Choroid plexus epithelial cell (primary cell): ENCODE measurements around the gene TIGD3.

Experiments
- DNase-seq: peaks from one replicate; pipeline ENCODE4 v3.0.0-alpha.2; 2010; ENCODE audit warnings: low read depth
- H3K4me3 ChIP-seq: 2 replicates; pipeline ENCODE4 v1.5.1; 2011; ENCODE audit warnings: low read depth, mild to moderate bottlenecking, control low read depth, low read length, moderate library complexity
- TF ChIP-seq, protein P1 (sequence below): conservative IDR thresholded peaks from 2 replicates; pipeline ENCODE4 v1.5.1; 2011; ENCODE audit warnings: low read depth, mild to moderate bottlenecking, control low read depth, inconsistent platforms, low read length, moderate library complexity

The TIGD3 gene

DNA sequence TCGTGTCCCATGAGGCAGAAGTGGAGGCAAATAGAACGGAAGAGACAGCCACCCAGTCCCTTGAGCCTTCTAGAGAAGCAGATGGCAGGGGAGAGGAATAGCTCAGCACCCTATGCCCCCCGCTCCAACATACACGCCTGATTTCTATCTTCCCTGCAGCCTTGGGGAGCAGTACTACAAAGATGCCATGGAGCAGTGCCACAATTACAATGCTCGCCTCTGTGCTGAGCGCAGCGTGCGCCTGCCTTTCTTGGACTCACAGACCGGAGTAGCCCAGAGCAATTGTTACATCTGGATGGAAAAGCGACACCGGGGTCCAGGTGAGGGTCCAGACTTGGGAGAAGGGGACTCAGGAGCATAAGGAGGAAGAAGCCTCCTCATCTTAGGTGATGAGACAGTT, 14.3 kb upstream of the TIGD3 start:
- TF ChIP-seq, protein P1, sequence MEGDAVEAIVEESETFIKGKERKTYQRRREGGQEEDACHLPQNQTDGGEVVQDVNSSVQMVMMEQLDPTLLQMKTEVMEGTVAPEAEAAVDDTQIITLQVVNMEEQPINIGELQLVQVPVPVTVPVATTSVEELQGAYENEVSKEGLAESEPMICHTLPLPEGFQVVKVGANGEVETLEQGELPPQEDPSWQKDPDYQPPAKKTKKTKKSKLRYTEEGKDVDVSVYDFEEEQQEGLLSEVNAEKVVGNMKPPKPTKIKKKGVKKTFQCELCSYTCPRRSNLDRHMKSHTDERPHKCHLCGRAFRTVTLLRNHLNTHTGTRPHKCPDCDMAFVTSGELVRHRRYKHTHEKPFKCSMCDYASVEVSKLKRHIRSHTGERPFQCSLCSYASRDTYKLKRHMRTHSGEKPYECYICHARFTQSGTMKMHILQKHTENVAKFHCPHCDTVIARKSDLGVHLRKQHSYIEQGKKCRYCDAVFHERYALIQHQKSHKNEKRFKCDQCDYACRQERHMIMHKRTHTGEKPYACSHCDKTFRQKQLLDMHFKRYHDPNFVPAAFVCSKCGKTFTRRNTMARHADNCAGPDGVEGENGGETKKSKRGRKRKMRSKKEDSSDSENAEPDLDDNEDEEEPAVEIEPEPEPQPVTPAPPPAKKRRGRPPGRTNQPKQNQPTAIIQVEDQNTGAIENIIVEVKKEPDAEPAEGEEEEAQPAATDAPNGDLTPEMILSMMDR: no peak
- DNase-seq: no peak
- H3K4me3 ChIP-seq: no peak overlapping the region

DNA sequence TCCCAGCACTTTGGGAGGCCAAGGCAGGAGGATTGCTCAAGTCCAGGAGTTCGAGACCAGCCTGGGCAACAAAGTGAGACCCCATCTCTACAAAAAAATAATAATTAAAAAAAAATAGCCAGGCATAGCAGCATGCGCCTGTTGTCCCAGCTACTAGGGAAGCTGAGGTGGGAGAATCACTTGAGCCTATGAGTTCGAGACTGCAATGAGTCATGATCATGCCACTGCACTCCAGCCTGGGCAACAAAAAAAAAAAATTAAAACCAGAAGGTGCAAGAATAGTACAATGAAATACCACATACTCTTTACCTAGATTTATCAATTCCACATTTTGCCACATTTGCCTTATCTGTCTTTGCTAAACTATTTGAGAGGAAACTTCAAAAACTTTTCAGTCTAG, 12.7 kb upstream of the TIGD3 start:
- DNase-seq: no peak
- TF ChIP-seq, protein P1: no peak
- no peak overlapping the region for H3K4me3 ChIP-seq

DNA sequence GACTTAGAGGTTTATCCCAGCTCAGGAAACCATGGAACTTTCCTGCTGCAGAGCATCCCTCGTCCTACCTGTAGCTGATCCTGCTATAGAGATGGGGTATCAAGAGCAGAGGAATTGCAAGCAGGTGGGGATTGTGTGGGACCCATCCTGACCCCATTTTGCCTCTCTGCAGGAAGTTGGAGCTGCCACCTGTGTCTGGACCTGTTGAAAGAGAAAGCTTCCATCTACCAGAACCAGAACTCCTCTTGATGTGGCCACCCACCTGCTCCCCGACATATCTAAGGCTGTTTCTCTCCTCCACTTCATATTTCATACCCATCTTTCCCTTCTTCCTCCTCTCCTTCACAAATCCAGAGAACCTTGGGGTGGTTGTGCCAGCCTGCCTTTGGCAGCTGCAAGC, 3.0 kb upstream of the TIGD3 start:
- DNase-seq: no peak
- H3K4me3 ChIP-seq: no peak overlapping the region
- TF ChIP-seq, protein P1: no peak

DNA sequence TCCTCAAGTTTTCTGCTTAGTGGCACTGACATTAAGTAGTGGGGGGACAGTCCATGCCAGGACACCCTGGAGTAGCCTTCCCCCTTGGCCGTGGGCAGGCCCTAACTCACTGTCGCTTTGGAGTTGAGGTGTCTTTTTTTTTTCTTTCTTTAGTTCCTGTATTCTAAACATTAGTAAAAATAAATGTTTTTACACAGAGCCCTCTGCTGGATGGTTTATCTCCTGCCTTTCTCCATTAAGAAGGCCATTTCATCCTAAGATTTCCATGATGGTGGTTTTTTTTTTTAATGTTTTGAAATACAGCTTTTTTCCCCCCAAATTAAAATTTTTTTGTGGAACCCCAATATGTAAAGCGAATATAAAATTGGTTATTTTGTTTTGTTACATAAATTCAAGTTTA, 1.8 kb upstream of the TIGD3 start:
- DNase-seq: peak; percentile 48

DNA sequence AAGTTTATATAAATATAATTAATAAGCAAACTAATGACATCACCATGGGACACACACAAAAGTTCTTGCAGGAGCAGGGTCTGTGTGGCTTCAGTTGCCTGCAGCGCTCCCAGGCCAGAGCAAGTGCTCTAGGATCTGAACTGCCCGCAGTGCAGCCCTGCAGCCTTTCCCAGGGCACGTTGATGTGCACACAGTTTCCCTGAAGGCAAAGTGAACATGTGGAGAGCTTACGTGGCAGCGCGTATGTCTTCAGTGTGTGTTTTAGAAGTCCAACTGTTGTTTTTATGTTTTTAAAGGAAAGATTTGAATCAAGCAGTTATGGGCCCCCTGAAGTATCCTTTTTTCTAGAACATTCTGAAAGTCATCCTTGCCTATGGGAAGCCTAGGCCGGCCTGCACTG, 1.2 kb upstream of the TIGD3 start:
- no peak for DNase-seq
- H3K4me3 ChIP-seq: no peak overlapping the region
- TF ChIP-seq, protein P1: no peak

More for the DNA sequence above, 1.8 kb upstream of the TIGD3 start:
- TF ChIP-seq, protein P1: peak; percentile 49
- no peak overlapping the region for H3K4me3 ChIP-seq

DNA sequence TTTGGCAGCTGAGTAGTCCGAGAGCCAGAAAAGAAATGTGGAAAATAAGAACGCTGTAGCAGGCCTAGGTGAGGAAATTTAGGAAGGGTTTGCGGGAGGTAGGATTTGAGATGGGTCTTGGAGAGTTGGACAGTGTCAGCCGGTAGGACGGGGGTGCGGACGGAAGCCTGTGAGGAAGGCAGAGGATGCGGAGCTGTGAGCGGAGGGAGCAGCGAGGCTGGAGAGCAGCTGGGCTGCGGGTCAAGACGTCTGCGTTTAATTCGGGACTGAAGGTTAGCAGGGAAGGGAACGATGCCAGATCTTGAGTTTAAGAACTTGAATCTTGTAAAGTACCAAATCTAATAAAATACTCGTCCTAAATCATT, 669 bp upstream of the TIGD3 start:
- no peak for DNase-seq
- TF ChIP-seq, protein P1: no peak
- peak overlapping the region; percentile 59 for H3K4me3 ChIP-seq

DNA sequence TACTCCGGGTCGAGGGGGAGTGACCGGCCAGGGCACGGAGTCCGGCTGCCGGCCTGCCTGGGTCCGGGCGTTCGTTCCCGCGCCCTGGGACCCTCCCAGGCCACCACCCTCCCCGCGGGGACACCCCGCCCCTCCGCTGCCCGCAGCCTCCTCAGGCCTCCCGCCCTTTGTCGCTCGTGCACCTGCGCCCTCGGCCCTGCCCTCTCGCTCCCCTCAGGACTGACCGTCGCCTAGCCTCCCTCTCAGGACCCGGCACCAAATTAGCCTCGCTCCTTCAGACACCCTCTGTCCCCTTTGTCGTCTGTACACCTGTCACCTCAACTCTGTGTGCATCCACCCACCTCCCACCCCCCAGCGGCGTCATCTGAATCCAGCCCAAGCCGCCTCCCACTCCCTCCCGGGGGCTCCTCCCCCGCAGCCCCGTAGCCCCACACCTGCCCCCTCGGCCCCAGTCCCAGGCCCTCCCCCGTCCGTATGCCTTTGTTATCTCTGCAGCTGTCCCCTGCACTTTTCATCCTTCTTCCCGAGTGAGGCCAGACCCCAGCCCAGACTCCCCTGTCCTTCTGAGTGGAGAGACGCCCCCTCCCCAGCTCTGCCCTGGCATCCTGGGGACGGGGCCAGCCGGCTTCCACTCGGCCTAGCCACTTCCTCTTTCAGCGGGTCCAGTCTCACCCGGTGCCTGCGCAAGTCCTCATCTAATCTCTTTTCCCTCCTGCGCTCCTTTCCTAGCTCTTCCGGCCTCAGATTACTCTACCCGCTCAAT, 643 bp downstream of the TIGD3 start:
- TF ChIP-seq, protein P1: no peak

More for the DNA sequence above, 643 bp downstream of the TIGD3 start:
- DNase-seq: no peak
- peak overlapping the region; percentile 55 for H3K4me3 ChIP-seq
